Fibroblast of mammary gland (primary cell): ENCODE measurements around the gene SLC25A26.
"Not testable (repeated sequence)": the region's sequence is repeated elsewhere in the genome, so short reads cannot be mapped to it uniquely, and the experiment has no call there.

Source experiments
- DNase-seq: peaks from one replicate; pipeline ENCODE4 v3.0.0-alpha.2; 2010; ENCODE audit warnings: low read depth
- H3K4me3 ChIP-seq: 2 replicates; pipeline ENCODE4 v1.5.1; 2011; ENCODE audit warnings: low read depth, mild to moderate bottlenecking, low read length, moderate library complexity; ENCODE audit not compliant: control insufficient read depth
- CTCF ChIP-seq: conservative IDR thresholded peaks from 2 replicates; pipeline ENCODE4 v1.5.1; 2011; ENCODE audit warnings: low read depth, low read length, inconsistent platforms; ENCODE audit not compliant: control insufficient read depth, insufficient read depth

Gene SLC25A26

GRCh38 chr3:66419036-66419435 is 198.2 kb downstream of the SLC25A26 start:
- no peak for DNase-seq
- TF ChIP-seq CTCF, result no peak

GRCh38 chr3:66421144-66421543 is 200.3 kb downstream of the SLC25A26 start:
- not testable (repeated sequence) for DNase-seq, H3K4me3 ChIP-seq

More at GRCh38 chr3:66419036-66419435, 198.2 kb downstream of the SLC25A26 start:
- no peak overlapping the region for H3K4me3 ChIP-seq

- not testable (repeated sequence) for DNase-seq, H3K4me3 ChIP-seq
Observed at GRCh38 chr3:66421893-66422292, 201.1 kb downstream of the SLC25A26 start.

- peak; percentile 94 for DNase-seq
- TF ChIP-seq CTCF, result peak; percentile 10
- H3K4me3 ChIP-seq, result no peak overlapping the region
Observed at GRCh38 chr3:66423791-66424190, 203.0 kb downstream of the SLC25A26 start.

GRCh38 chr3:66425032-66425431 is 204.2 kb downstream of the SLC25A26 start:
- TF ChIP-seq CTCF, result no peak
- DNase-seq, result peak; percentile 54
- H3K4me3 ChIP-seq, result no peak overlapping the region

GRCh38 chr3:66425576-66426114 is 204.8 kb downstream of the SLC25A26 start:
- no peak for TF ChIP-seq CTCF
- no peak for DNase-seq
- H3K4me3 ChIP-seq, result no peak overlapping the region

GRCh38 chr3:66426135-66426534 is 205.3 kb downstream of the SLC25A26 start:
- no peak overlapping the region for H3K4me3 ChIP-seq
- DNase-seq, result no peak
- no peak for TF ChIP-seq CTCF

GRCh38 chr3:66427352-66427751 is 206.6 kb downstream of the SLC25A26 start:
- no peak for DNase-seq
- no peak overlapping the region for H3K4me3 ChIP-seq
- no peak for TF ChIP-seq CTCF
